Raji (cell line): ENCODE data around the gene B3GNT9.

Experiments
- POLR2A ChIP-seq: IDR thresholded peaks from 2 replicates; pipeline ENCODE4 v1.6.1; 2011; ENCODE audit warnings: low read depth, low read length, control low read depth; ENCODE audit not compliant: insufficient read depth

The B3GNT9 gene

DNA sequence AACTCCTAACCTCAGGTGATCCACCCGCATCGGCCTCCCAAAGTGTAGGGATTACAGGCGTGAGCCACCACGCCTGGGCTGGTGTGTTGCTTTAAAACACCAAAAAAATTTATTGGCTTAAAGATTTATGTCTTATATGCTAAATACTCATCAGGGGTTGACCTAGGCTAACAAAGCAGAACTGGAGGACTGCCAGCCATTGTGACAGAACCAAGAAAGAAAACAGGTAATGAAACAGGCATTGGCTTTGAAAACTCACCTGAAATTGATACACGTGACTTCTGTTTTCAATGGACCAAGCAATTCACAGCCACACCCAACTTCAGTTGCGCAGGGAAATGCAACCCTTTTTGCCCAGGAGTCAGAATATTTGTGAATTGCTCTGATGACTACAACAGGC is 46.0 kb downstream of the B3GNT9 start:
- TF ChIP-seq POLR2A: no peak

DNA sequence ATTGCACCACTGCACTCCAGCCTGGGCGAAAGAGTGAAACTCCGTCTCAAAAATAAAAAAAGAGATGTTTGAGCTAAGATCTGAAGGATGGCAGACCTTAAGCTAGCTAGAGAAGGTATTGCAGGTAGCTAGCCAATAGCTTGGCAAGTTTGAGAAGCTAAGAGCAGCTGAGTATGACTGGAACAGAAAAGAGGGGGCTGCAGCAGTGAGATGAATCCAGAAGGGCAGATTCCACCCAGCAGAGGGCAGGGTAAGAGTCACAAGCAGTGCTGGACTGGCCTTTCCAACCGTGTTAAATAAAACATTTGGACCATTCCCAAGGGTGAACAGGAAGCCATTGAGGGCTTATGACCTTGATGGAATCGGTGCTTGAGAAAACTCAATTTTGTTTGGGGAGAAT is 46.7 kb downstream of the B3GNT9 start:
- no peak for TF ChIP-seq POLR2A

DNA sequence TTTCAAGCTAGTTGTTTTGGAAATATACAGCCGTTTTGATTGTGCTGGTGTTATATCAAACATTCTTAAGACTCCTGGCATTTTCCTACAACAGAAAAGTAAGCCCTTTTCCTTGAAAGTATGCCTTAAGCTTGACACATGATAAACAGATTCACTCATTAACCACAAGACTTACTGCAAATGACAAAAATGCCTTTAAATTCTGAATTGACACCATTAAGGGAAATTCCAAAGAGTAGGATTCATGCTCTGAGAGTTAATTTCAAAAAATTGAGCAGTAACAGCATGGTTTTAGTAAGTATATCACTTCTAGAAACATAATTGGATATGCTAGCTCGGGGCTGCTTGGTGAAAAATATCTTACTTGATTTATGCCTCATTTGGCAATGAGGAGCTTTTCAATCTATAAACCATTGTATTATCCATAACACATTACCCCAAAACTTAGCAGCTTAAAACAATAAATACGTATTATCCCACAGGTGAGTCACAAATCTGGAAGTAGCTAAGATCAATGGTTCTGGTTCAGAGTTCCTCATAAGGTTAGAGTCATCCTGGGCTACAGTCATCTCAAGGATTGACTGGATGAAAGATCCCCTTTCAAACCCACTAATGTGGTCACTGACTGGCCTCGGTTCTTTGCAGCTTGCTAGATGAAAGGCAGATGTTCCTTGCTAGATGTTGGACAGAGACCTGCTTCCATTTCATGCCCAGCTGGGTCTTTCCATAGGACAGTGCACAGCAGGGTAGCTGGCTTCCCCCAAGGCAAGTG is 49.3 kb downstream of the B3GNT9 start:
- no peak for TF ChIP-seq POLR2A

DNA sequence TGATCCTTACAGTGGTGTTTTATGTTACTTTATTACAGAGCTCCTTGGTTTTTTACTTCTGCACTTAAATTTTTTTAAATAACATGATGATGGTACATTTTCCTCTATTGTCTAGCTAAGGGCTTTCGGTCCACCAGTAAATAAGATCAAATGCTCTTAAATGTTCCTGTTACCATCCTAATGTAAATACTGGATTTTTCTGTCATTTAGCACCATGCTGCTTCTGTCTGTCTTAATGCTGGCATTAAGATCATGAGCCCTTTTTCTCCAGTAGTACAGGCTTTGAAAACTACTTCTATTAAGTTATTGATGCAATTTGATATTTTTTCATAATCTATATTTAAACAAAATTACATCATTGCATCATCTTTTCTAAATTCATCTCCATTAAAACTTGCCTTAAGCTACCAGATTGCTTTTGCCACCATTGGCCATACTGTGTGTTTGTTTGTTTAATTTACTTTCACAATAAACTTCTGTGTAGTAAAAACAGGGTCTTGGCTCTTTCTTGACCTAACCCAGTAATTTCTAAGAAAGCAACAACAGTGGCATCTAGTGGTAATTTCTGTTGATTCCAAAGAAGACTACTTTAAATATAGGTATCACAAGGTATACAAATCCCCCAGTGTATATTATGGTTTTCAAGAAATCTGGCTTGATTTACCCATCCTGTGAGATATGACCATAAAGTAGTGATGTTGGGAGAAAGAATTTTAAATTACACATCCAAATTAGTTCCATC is 50.1 kb downstream of the B3GNT9 start:
- TF ChIP-seq POLR2A: no peak

DNA sequence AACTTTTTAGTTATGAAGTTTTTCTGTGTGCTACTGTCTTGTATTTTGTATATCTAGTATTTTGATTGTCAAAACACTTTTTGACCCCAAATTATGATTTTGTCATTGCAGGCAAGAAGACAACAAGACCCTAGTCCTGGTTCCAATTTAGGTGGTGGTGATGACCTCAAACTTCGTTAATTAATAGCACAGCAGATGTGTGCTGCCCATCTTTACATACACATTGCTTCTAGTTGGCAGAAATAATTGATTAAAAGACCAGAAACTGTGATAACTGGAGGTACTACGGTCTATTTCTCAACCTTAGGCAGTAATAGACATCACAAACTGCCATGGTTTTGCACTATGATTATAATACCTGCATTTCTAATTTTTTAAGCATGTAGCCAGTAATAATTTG is 52.2 kb downstream of the B3GNT9 start:
- TF ChIP-seq POLR2A: no peak
